HT-29 (cell line): ENCODE measurements around the gene AARSD1. TPM values are rescaled to one million over a fixed set of nuclear protein-coding genes. Genes with fewer than 3 reads are reported as not detected.
"Not testable (repeated sequence)": the region's sequence is repeated elsewhere in the genome, so short reads cannot be mapped to it uniquely, and the experiment has no call there.

Experiments used
- DNase-seq: peaks from one replicate; pipeline ENCODE4 v3.0.0-alpha.2; 2015; ENCODE audit warnings: low spot score
- small RNA-seq: library from RNA; depleted of rRNA; stranded (forward); fragments of <200 nt; gene quantifications from one replicate; pipeline ENCODE3, GENCODE V24; 2014
- total RNA-seq: library from RNA; depleted of rRNA; stranded (reverse); fragments of >200 nt; shearing (Covaris generic); gene quantifications from 2 replicates; pipeline ENCODE4 v1.2.3, GENCODE V29; 2014; rRNA removed

AARSD1 gene
- total RNA-seq, 1 experiment from 2014 or later, result 54.1 TPM

DNA sequence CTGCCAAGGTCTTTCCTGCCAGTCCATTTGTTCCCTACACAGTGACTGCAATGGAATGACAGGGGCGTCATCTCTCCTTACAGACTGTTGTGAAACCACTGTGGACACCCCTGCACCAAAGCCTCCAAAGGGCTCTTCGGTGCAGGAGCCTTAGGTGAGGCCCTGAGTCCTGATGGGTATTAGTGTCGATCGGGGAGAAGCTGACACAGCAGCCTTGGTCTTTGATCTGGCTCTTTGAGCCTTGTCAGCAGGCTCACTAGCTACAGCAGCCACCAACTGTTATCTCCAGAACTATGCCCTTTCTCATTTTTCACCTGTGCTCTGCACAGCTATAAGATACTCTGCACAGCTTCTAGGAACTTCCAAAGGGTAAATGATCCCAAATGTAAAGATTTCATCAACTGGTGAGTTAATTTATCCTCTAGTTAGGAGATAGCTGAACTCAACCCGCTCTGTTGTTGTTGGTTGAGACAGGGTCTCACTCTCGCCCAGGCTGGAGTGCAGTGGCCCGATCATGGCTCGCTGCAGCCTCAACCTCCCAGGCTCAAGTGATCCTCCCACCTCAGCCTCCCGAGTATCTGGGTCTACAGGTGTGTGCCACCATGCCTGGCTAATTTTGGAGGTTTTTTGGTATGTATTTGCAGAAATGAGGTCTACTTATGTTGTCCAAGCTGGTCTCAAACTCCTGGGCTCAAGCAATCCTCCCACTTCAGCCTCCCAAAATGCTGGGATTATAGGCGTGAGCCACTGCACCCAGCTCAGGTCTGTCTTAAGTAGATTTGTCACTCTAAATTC, 44.0 kb downstream of the AARSD1 start:
- DNase-seq, result no peak

DNA sequence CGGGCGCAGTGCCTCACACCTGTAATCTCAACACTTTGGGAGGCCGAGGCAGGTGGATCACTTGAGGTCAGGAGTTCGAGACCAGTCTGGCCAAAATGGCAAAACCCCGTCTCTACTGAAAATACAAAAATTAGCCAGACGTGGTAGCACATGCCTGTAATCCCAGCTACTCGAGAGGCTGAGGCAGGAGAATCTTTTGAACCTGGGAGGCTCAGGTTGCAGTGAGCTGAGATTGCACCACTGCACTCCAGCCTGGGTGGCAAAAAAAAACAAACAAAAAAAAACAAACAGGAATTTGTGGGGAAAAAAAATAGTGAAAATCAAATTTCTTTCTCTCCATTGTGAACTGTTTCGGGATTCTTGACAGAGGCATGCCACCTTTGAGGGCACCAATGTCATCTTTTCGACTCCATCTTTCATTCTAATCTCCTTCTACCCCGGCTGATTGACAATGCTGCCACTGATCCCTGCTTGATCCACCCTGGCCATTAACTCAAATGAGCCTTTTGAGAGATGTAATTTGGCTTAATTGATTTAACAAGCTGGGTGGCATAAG, 44.7 kb downstream of the AARSD1 start:
- DNase-seq, result not testable (repeated sequence)

DNA sequence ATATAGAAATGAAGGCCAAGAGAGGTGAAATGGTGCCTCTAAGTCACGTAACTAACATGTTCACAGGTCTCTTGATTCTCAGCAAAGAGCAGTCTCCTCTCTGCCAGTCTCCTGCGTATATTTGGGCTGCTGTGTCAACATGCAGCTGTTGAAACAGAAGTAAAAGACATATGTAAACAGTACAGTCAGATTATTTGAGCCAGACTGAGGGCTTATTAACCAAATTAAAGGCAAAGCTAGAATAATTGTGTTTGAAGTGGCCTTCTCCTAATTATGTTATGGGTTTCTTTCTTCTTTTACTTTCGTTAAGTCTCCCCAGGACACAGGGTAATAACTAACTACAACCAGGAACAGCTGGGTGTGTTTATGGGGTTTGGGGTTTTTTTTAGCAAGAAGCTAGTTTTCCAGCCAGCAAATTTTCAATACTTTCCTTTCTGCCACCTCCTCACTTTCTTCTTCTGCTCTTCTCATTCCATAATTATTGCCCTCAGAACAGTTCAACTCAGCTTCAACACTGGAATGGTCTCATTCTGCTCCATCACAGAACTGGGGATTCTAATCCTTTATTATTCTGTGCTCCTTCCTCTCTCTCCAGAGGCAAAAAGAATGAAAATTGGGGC, 45.2 kb downstream of the AARSD1 start:
- no peak for DNase-seq

DNA sequence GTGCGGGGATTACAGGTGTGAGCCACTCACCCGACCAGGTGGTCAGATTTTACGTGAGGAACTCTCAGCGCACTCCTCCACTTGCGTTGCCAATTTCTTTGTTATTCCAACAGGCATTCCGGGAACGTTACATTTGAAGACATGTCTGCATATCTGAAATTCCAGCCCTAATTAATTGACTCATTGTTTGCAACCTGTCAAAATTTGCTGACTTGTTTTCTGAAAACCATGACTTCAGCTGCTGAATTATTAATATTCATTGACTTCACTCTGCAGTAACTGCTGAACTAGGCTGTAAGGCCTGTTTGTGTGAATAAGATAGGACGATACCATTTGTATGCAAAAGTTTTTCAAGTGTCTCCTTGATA, 47.0 kb downstream of the AARSD1 start:
- no peak for DNase-seq

DNA sequence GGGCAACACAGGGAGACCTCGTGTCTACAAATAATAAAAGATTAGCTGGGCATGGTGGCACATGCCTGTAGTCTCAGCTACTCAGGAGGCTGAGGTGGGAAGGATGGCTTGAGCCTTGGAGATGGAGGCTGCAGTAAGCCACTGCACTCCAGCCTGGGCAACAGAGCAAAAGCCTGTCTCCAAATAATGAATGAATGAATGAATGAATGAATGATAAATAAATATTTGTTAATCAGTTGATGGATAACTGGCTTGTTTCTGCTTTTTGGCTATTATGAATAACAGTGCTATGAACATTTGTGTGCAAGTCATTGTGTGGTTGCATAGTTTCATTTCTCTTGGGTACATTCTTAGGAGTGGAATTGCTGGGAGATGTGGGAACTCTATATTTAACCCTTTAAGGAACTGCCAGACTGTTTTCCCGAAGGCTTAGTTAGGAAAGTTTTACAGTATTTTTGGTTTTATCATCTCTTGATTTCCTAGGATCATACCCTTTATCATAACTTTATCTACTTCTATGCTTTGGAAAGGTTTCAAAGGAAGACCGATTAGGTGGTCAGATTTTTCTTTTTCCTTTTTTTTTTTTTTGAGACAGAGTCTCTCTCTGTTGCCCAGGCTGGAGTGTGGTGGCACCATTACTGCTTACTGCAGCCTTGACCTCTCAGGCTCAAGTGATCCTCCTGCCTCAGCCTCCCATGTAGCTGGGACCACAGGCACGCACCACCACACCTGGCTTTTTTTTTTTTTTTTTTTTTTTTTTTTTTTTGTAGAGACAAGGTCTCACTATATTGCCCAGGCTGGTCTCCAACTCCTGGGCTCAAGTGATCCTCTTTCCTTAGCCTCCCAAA, 47.6 kb downstream of the AARSD1 start:
- not testable (repeated sequence) for DNase-seq

DNA sequence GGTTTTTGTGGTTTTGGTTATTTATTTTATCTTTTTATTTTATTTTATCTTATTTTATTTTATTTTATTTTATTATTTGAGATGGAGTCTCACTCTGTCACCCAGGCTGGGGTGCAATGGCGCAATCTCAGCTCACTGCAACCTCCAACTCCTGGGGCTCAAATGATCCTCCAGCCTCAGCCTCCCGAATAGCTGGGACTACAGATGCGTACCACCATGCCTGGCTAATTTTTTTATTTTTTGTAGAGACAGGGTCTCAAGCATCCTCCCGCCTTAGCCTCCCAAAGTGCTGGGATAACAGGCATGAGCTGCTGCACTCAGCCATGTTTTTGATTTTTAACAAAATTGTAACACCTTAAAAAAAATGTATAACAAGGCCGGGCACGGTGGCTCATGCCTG, 49.0 kb downstream of the AARSD1 start:
- DNase-seq, result not testable (repeated sequence)

DNA sequence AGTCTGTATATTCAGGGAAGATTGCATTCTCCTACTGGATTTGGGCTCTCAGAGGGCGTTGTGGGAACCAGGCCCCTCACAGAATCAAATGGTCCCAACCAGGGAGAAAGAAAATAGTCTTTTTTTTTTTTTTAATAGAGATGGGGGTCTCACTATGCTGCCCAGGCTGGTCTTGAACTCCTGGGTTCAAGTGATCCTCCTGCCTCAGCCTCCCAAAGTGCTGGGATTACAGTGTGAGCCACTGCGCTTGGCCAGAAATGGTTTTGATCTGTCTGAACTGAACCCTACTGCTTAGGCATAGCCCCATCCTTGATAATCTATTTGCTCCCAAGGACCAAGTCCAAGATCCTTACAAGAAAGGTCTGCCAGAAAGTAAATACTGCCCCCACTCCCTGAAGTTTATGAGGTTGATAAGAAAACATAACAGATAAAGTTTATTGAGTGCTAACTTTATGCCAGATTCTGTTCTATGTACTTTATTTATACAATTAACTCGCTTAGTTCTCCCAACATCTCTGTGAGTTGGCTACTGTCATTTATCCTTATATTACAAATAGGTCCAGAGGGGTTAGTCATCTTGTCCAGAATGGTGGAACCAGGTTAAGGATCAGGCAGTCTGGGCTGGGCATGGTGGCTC, 50.2 kb downstream of the AARSD1 start:
- DNase-seq, result no peak

DNA sequence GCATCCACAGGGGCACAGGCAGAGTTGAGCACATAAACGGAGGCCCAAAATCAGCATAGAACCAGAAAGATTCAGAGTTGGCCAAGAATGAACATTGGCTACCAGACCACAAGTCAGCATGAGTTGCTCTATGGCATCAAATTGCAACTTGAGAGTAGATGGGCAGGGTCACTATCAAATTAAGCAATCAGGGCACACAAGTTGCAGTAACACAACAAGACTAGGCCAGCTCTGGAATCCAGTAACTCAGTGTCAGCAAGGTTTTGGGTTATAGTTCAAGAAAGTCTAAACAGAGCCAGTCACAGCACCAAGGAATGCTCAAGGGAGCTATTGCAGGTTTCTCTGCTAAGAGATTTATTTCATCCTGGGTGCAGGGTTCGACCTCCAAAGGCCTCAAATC, 50.7 kb downstream of the AARSD1 start:
- no peak for DNase-seq

DNA sequence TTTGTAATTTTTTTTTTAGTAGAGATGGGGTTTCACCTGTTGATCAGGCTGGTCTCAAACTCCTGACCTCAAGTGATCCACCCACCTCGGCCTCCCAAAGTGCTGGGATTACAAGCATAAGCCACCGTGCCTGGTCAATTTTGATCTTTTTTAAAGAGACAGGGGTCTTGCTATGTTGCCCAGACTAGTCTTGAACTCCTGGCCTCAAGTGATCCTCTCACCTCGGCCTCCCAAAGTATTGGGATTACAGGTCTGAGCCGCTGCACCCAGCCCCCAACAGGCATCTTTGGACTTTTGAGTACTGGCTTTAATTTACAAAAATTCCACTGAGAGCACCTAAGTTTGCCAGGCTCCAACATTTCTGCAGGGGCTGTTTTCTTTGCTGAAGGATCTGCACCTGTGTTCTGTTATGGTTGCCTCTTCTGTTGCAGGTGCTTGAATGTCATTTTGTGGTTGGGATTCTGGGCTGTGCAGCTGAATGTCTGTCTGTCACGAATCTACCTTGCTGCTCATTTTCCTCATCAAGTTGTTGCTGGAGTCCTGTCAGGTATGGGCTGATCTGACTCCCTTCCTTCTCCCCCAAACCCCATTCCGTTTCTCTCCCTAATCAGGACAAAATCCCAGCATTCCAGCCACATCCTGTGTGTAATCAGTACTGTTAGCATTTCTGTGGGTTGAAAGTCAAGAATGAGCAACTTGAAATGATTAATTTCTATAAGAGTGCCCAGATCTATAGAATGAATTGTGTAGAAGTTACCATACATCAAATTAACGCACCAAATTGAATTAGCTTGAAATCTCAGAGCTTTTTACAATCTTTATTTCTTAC, 55.2 kb downstream of the AARSD1 start:
- DNase-seq, result no peak

DNA sequence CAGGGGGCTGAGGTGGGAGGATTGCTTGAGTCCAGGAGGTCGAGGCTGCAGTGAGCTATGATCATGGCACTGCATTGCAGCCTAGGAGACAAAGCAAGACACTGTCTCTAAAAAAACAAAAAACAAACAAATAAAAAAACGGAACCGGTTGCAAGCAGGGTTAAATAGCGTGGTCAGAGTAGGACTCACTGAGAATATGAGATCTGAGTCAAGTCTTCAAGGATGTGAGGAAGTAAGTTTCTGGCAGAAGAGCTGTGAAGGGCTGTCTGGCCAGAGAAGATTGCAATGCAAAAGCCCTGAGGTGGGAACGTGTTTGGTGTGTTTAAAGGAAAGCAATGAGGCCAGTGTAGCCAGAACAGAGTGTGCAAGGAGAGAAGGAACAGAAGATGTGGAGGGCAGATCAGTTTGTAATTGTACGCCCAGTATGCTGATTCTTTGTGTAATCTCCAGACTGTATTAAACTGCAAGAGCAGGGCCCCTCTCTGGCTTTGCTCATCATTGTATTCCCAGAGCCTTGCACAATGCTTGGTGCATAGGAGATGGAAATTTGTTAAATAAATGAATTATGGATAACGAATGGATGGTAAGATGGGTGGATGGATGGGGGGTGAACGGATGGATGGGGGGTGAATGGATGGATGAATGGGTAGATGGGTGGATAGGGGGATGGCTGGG, 57.3 kb downstream of the AARSD1 start:
- no peak for DNase-seq

DNA sequence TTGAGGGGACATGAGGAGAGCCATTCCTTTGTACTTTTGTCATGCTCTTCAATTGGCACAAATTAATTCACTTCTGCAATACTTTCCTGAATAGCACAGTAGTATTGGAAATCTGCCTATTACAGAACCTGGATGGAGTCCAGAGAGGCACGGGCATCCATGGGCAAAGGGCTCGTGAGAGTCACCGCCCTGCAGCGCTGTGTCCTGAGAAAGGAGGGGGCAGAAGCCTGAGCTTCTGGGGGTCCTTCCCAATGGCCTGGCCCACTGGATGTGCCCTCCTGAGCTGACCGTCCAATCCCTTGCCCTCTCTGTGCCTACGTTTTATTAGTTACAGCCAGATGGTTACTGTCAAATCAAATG, 60.2 kb downstream of the AARSD1 start:
- DNase-seq, result no peak

DNA sequence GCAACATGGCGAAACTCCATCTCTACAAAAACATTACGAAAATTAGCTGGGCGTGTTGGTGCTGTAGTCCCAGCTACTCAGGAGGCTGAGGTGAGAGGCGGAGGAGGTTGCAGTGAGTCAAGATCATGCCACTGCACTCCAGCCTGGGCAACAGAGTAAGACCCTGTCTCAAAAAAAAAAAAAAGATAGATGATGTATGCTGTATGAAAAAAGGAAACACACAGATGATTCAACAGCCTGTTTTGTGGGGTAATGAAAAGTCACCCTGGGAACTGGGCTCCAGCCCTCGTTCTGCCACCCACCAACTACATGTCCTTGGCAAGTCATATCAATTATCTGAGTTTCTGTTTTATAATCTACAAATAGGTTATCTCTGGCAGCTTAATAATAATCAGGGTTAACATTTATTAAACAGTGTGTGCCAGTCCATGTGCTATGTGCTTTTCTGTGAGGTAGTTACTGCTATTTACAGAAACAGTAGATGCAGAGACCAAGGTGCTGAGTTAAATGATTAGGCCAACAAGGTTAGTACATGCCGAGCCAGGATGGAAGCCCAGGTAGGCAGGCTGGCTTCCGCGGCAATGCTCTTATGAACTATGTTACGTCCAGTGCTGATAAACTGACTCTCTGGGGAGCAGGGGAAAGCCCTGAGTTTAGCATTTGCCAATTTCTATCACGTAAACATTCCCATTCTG, 62.6 kb downstream of the AARSD1 start:
- DNase-seq, result no peak

Small RNAs within 50 kb of the gene (small RNA-seq; reads per million reads assigned to genes)
- not detected for gene AARSD1
- gene RF00561, result not detected

Other genes starting within 250 kb of the AARSD1 start
- gene EZH1, start 219.4 kb downstream of the AARSD1 start, total RNA-seq, result 11.8 and 12.2 TPM in 2 replicates
- gene RAMP2, start 203.2 kb downstream of the AARSD1 start, total RNA-seq, result not detected in 2 replicates
- 76.1 and 84.4 TPM in 2 replicates for gene VPS25, start 191.0 kb downstream of the AARSD1 start, total RNA-seq
- 7.8 and 8.6 TPM in 2 replicates for gene WNK4, start 183.8 kb downstream of the AARSD1 start, total RNA-seq
- gene COA3, start 165.8 kb downstream of the AARSD1 start, total RNA-seq, result 82.9 and 86.2 TPM in 2 replicates
- 0.13 and 0.66 TPM in 2 replicates for gene CNTD1, start 165.6 kb downstream of the AARSD1 start, total RNA-seq
- 108 and 118 TPM in 2 replicates for gene BECN1, start 140.2 kb downstream of the AARSD1 start, total RNA-seq
- 96.8 and 142 TPM in 2 replicates for gene PSME3, start 131.1 kb downstream of the AARSD1 start, total RNA-seq
- 1.6 and 1.8 TPM in 2 replicates for gene AOC2, start 119.9 kb downstream of the AARSD1 start, total RNA-seq
- gene AOC3, start 113.3 kb downstream of the AARSD1 start, total RNA-seq, result 0.23 TPM in 1 of 2 replicates, not detected in the other
- not detected in 2 replicates for gene G6PC1, start 63.7 kb downstream of the AARSD1 start, total RNA-seq
- 0.52 and 0.66 TPM in 2 replicates for gene PTGES3L, start 15.6 kb upstream of the AARSD1 start, total RNA-seq
- gene RUNDC1, start 16.1 kb upstream of the AARSD1 start, total RNA-seq, result 13.0 and 13.8 TPM in 2 replicates
- 1,187 and 1,205 TPM in 2 replicates for gene RPL27, start 34.0 kb upstream of the AARSD1 start, total RNA-seq
- gene IFI35, start 42.3 kb upstream of the AARSD1 start, total RNA-seq, result 35.3 and 47.6 TPM in 2 replicates
- 83.7 and 106 TPM in 2 replicates for gene VAT1, start 57.9 kb upstream of the AARSD1 start, total RNA-seq
- gene RND2, start 60.8 kb upstream of the AARSD1 start, total RNA-seq, result 0.13 TPM in 1 of 2 replicates, not detected in the other
- 33.2 and 38.1 TPM in 2 replicates for gene BRCA1, start 160.9 kb upstream of the AARSD1 start, total RNA-seq
- 37.9 and 38.6 TPM in 2 replicates for gene NBR1, start 206.8 kb upstream of the AARSD1 start, total RNA-seq
- 1.9 and 2.2 TPM in 2 replicates for gene TMEM106A, start 247.4 kb upstream of the AARSD1 start, total RNA-seq